Panc1 (cell line): ENCODE data around the gene RAPGEF1. TPM values are rescaled to one million over a fixed set of nuclear protein-coding genes. Genes with fewer than 3 reads are reported as not detected.

Source experiments
- ATAC-seq: fragments of 200-7000 bp; cut with Tn5 transposase; 2 replicates; pipeline ENCODE4 v1.9.1; 2020; ENCODE audit warnings: mild to moderate bottlenecking, moderate library complexity
- BruUV-seq: library from RNA; stranded (reverse); fragments of 400-500 nt; replicated peaks from 2 replicates; lab custom pipeline; 2021; lab: Mats Ljungman, UMichigan
- CTCF ChIA-PET: fragments of 300-600 bp; sonication (Branson Sonifier 250); formaldehyde crosslinking; loops from one replicate; lab custom pipeline; 2022; ENCODE audit warnings: antibody characterized with exemption; lab: Charles Lee
- POLR2A ChIA-PET: fragments of 300-600 bp; sonication (Branson Sonifier 250); formaldehyde crosslinking; loops from one replicate; lab custom pipeline; 2022; ENCODE audit warnings: antibody characterized with exemption; lab: Charles Lee
- DNase-seq: peaks from one replicate; pipeline ENCODE4 v3.0.0-alpha.2; 2010; ENCODE audit warnings: low read depth, low spot score
- H3K27ac ChIP-seq: 2 replicates; pipeline ENCODE4 v1.5.1; 2011; ENCODE audit warnings: mild to moderate bottlenecking, low read length, inconsistent platforms
- H3K27me3 ChIP-seq: fragments of 200-500 bp; sonication (Bioruptor generic); 2 replicates; pipeline ENCODE4 v1.6.0; 2014; ENCODE audit warnings: low read length, inconsistent platforms; ENCODE audit not compliant: control insufficient read depth, insufficient read depth
- H3K36me3 ChIP-seq: fragments of 200-500 bp; sonication (Bioruptor generic); 2 replicates; pipeline ENCODE4 v1.5.1; 2014; ENCODE audit warnings: inconsistent platforms, mild to moderate bottlenecking, low read length, moderate library complexity; ENCODE audit not compliant: control insufficient read depth, insufficient read depth
- H3K4me1 ChIP-seq: 2 replicates; pipeline ENCODE4 v1.5.1; 2011; ENCODE audit warnings: inconsistent platforms, mild to moderate bottlenecking, low read length, moderate library complexity; ENCODE audit not compliant: control insufficient read depth, insufficient read depth
- H3K4me3 ChIP-seq, 2 experiments: 2 replicates each; pipeline ENCODE4 v1.5.1; 2011 to 2012; ENCODE audit warnings: low read depth in 2 of 2, low read length in 2 of 2, mild to moderate bottlenecking in 2 of 2, inconsistent platforms in 1 of 2, moderate library complexity in 1 of 2
- H3K9me3 ChIP-seq: fragments of 200-500 bp; sonication (Bioruptor generic); 2 replicates; pipeline ENCODE4 v1.5.1; 2014; ENCODE audit warnings: low read depth, mild to moderate bottlenecking, inconsistent platforms, low read length, moderate library complexity; ENCODE audit not compliant: control insufficient read depth, insufficient read depth
- CTCF ChIP-seq: fragments of 450-650 bp; IDR thresholded peaks from 2 replicates; pipeline ENCODE4 v1.5.1; 2017; ENCODE audit warnings: mild to moderate bottlenecking
- POLR2AphosphoS5 ChIP-seq: IDR thresholded peaks from 2 replicates; pipeline ENCODE4 v1.6.1; 2012; ENCODE audit warnings: mild to moderate bottlenecking, low read depth, low read length, moderate library complexity
- REST ChIP-seq, 2 experiments: IDR thresholded peaks; 2 replicates each; pipeline ENCODE4 v1.6.1; 2011 to 2012; ENCODE audit warnings: low read depth in 2 of 2, control low read depth in 1 of 2, low read length in 1 of 2, mild to moderate bottlenecking in 1 of 2, moderate library complexity in 1 of 2; ENCODE audit not compliant: insufficient read depth in 1 of 2
- SIN3A ChIP-seq: IDR thresholded peaks from 2 replicates; pipeline ENCODE4 v1.6.1; 2012; ENCODE audit warnings: low read depth, mild to moderate bottlenecking, low read length, moderate library complexity, borderline replicate concordance; ENCODE audit not compliant: insufficient read depth
- TCF7L2 ChIP-seq: IDR thresholded peaks from 2 replicates; pipeline ENCODE4 v1.6.1; 2011; ENCODE audit warnings: mild to moderate bottlenecking, low read depth, low read length, inconsistent platforms
- in situ Hi-C: cut with HindIII; loops from 2 replicates; pipeline ENCODE4 v1.10.0; 2016; ENCODE audit warnings: low sequenced_read_pairs, low pct_unique_long_range_greater_than_20kb
- intact Hi-C: fragments of 100-400 bp; cut with micrococcal nuclease; formaldehyde crosslinking; loops from one replicate; pipeline ENCODE4 v1.10.0; 2022; ENCODE audit not compliant: unreplicated experiment
- total RNA-seq: library from RNA; stranded (reverse); gene quantifications from one replicate; pipeline ENCODE4 v1.2.1, GENCODE V29; 2021; ENCODE audit not compliant: unreplicated experiment

RAPGEF1 gene
- total RNA-seq, 1 experiment from 2014 or later = 86.8 TPM

- intact Hi-C loops = no loop called here
- no peaks in the 10 kb centered on the region for H3K27me3 ChIP-seq
- POLR2A ChIA-PET = no interaction called here
- H3K4me1 ChIP-seq = peaks cover 12% of the 10 kb centered on the region
- no peak overlapping the region for H3K4me3 ChIP-seq
- ATAC-seq (no peak), DNase-seq (no peak)
- H3K36me3 ChIP-seq = no peaks in the 10 kb centered on the region
- CTCF ChIA-PET = interaction anchor here (0.7 kb wide), 1 partner anchor 102 kb away, joined by 13 read pairs; no protein-coding TSS in a partner anchor
- H3K9me3 ChIP-seq = no peaks in the 10 kb centered on the region
- H3K27ac ChIP-seq = no peak overlapping the region
- TF ChIP-seq CTCF (no peak; the same call in 1 of the 2 replicates), TCF7L2 (no peak), REST (IDR thresholded peaks at IDR 0.05; ENCODE audit: insufficient read depth in 1 of 2, low read depth in 2 of 2, low read length in 1 of 2) (no peak), POLR2AphosphoS5 (no peak), SIN3A (no peak)
- in situ Hi-C loops = no loop called here
- no TSS peak for BruUV-seq
These were observed 17.6 kb downstream of the RAPGEF1 start for GRCh38 chr9:131722255-131722654.

- no peak for DNase-seq
- ChIA-PET CTCF (interaction anchor here (0.6 kb wide), 1 partner anchor 515 kb away, joined by 4 read pairs; no protein-coding TSS in a partner anchor), POLR2A (no interaction called here)
- Histone ChIP-seq H3K27me3 (no peaks in the 10 kb centered on the region), H3K4me1 (peaks cover 9% of the 10 kb centered on the region; the same call in 1 of the 2 replicates), H3K27ac (no peak overlapping the region), H3K9me3 (no peaks in the 10 kb centered on the region), H3K36me3 (no peaks in the 10 kb centered on the region), H3K4me3 (no peak overlapping the region)
- TF ChIP-seq POLR2AphosphoS5 (no peak), CTCF (no peak), SIN3A (no peak), TCF7L2 (no peak), REST (IDR thresholded peaks at IDR 0.05; ENCODE audit: insufficient read depth in 1 of 2, low read depth in 2 of 2, low read length in 1 of 2) (no peak)
- no TSS peak for BruUV-seq
- in situ Hi-C loops = no loop called here
- intact Hi-C loops = no loop called here
- no peak for ATAC-seq
These were observed 18.8 kb downstream of the RAPGEF1 start for GRCh38 chr9:131721076-131721475.
